ENCODE measurements around the gene TSHB.
"Not testable (repeated sequence)": the region's sequence is repeated elsewhere in the genome, so short reads cannot be mapped to it uniquely, and the experiment has no call there.

The TSHB gene

GRCh38 chr1:115029526-115029925 is at the start of gene TSHB:
Gene TSHB, plus strand, starts transcription at chr1:115029826. Its CDS starts 3,537 bp downstream, at chr1:115033363.
- H3K27ac ChIP-seq, result no peak within 1 kb of the TSS
- no peak within 1 kb of the TSS for H3K4me3 ChIP-seq

GRCh38 chr1:114982251-114982650 is 47.4 kb upstream of the TSHB start:
- Histone ChIP-seq H3K27ac (no peak overlapping the region), H3K4me3 (no peak overlapping the region)

- Histone ChIP-seq H3K27ac (no peak overlapping the region), H3K4me3 (no peak overlapping the region)
Measured at GRCh38 chr1:114986286-114986685, 43.3 kb upstream of the TSHB start.

- Histone ChIP-seq H3K27ac (no peak overlapping the region), H3K4me3 (no peak overlapping the region)
Measured at GRCh38 chr1:114988095-114988494, 41.5 kb upstream of the TSHB start.

GRCh38 chr1:114997510-114998289 is 31.9 kb upstream of the TSHB start:
- H3K27ac ChIP-seq, result no peak overlapping the region
- no peak overlapping the region for H3K4me3 ChIP-seq

- Histone ChIP-seq H3K27ac (no peak overlapping the region), H3K4me3 (no peak overlapping the region)
Measured at GRCh38 chr1:115006191-115006590, 23.4 kb upstream of the TSHB start.

- Histone ChIP-seq H3K27ac (no peak overlapping the region), H3K4me3 (no peak overlapping the region)
Measured at GRCh38 chr1:115012006-115012405, 17.6 kb upstream of the TSHB start.

GRCh38 chr1:115012434-115012833 is 17.2 kb upstream of the TSHB start:
- Histone ChIP-seq H3K4me3 (no peak overlapping the region), H3K27ac (no peak overlapping the region)

- Histone ChIP-seq H3K4me3 (no peak overlapping the region), H3K27ac (no peak overlapping the region)
Measured at GRCh38 chr1:115013792-115014191, 15.8 kb upstream of the TSHB start.

- not testable (repeated sequence) for H3K4me3 ChIP-seq, H3K27ac ChIP-seq
Measured at GRCh38 chr1:115019549-115019948, 10.1 kb upstream of the TSHB start.

GRCh38 chr1:115021145-115021544 is 8.5 kb upstream of the TSHB start:
- H3K4me3 ChIP-seq, result no peak overlapping the region
- no peak overlapping the region for H3K27ac ChIP-seq

- Histone ChIP-seq H3K4me3 (no peak overlapping the region), H3K27ac (no peak overlapping the region)
Measured at GRCh38 chr1:115023593-115023992, 6.0 kb upstream of the TSHB start.

GRCh38 chr1:115031595-115031994 is 2.0 kb downstream of the TSHB start:
- Histone ChIP-seq H3K27ac (no peak overlapping the region), H3K4me3 (no peak overlapping the region)

- Histone ChIP-seq H3K27ac (no peak overlapping the region), H3K4me3 (no peak overlapping the region)
Measured at GRCh38 chr1:115035652-115036051, 6.0 kb downstream of the TSHB start.

- Histone ChIP-seq H3K27ac (no peak overlapping the region), H3K4me3 (no peak overlapping the region)
Measured at GRCh38 chr1:115036814-115037507, 7.3 kb downstream of the TSHB start.

- Histone ChIP-seq H3K4me3 (no peak overlapping the region), H3K27ac (no peak overlapping the region)
Measured at GRCh38 chr1:115040501-115040900, 10.9 kb downstream of the TSHB start.

- Histone ChIP-seq H3K4me3 (no peak overlapping the region), H3K27ac (no peak overlapping the region)
Measured at GRCh38 chr1:115041654-115042053, 12.0 kb downstream of the TSHB start.

GRCh38 chr1:115046751-115047150 is 17.1 kb downstream of the TSHB start:
- H3K27ac ChIP-seq, result no peak overlapping the region
- no peak overlapping the region for H3K4me3 ChIP-seq

- no peak overlapping the region for H3K4me3 ChIP-seq
- H3K27ac ChIP-seq, result no peak overlapping the region
Measured at GRCh38 chr1:115051850-115052249, 22.2 kb downstream of the TSHB start.

- Histone ChIP-seq H3K27ac (no peak overlapping the region), H3K4me3 (no peak overlapping the region)
Measured at GRCh38 chr1:115052454-115053083, 22.9 kb downstream of the TSHB start.

GRCh38 chr1:115056395-115056798 is 26.8 kb downstream of the TSHB start:
- Histone ChIP-seq H3K4me3 (no peak overlapping the region), H3K27ac (no peak overlapping the region)

All from skin epidermis (tissue), 12 donors.